HFFc6 (cell line): ENCODE data around the gene RABGAP1L. TPM values are rescaled to one million over a fixed set of nuclear protein-coding genes. Genes with fewer than 3 reads are reported as not detected.
"Not testable (repeated sequence)": the region's sequence is repeated elsewhere in the genome, so short reads cannot be mapped to it uniquely, and the experiment has no call there.

ENCODE experiments used
- DNase-seq: peaks from one replicate; pipeline ENCODE4 v3.0.0-alpha.2; 2018
- H3K27ac Mint-ChIP-seq: 2 replicates; pipeline ENCODE4 v1.8.0; 2020; ENCODE audit warnings: mild to moderate bottlenecking, mixed read lengths
- H3K27me3 Mint-ChIP-seq: 2 replicates; pipeline ENCODE4 v1.8.0; 2021; ENCODE audit warnings: mild to moderate bottlenecking, moderate library complexity, mixed read lengths; ENCODE audit not compliant: insufficient read depth
- H3K36me3 Mint-ChIP-seq: 2 replicates; pipeline ENCODE4 v1.8.0; 2021; ENCODE audit warnings: low read depth, mixed read lengths
- H3K4me1 Mint-ChIP-seq: 2 replicates; pipeline ENCODE4 v1.8.0; 2020; ENCODE audit warnings: low read depth, mixed read lengths
- H3K4me3 Mint-ChIP-seq: 2 replicates; pipeline ENCODE4 v1.8.0; 2020; ENCODE audit warnings: mild to moderate bottlenecking, moderate library complexity, mixed read lengths
- H3K9me3 Mint-ChIP-seq: 2 replicates; pipeline ENCODE4 v1.8.0; 2020; ENCODE audit warnings: mild to moderate bottlenecking, mixed read lengths
- total RNA-seq, 6 experiments: library from RNA; stranded (reverse); fragmentation: NEBNext Ultra II Directional; extraction: Animal tissue kit (Norgen Biotek cat#: 25700); gene quantifications; 2 replicates in 1 of 6; 3 replicates in 5 of 6; pipeline ENCODE4 v1.2.3, GENCODE V29; 2021
- TF ChIP-seq, protein P1 (sequence below): fragments of 200-600 bp; sonication (generic); IDR thresholded peaks from 2 replicates; pipeline ENCODE4 v1.5.0; 2021; ENCODE audit warnings: antibody characterized with exemption, mild to moderate bottlenecking

Gene RABGAP1L
- total RNA-seq, 6 experiments from 2014 or later = 14.5 to 16.9 (median 16.0) TPM

DNA sequence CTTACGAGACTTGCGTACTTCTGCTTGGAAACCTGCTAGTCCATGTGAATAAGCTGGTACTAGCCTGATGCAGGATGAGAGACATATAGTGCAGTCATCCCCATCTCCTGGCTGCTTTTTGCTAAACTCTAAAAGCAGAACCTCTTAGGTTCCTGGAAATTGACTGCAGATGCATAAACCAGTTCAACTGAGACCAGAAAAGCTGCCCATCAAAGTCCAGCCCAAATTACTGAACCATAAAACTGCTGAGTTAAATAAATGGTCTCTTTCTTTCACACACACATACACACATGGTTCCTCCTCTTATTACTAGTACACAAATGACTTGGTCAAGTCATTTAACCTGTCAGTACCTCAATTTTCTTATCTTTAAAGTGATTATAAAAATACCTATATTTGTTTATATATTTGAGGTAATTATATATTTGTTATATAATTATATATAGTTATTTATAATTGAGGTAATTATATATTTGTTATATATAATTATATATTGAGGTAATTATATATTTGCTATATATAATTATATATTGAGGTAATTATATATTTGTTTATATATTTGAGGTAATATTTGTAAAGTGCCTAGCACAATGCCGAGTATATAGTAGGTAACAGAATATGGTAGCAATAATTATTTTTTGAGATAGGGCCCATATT lies 25.2 kb upstream of the RABGAP1L start:
- Mint-ChIP-seq H3K27ac (no peak overlapping the region), H3K4me3 (no peak overlapping the region), H3K9me3 (no peaks in the 10 kb centered on the region), H3K36me3 (no peaks in the 10 kb centered on the region), H3K27me3 (peaks cover 9% of the 10 kb centered on the region), H3K4me1 (peaks cover 6% of the 10 kb centered on the region; the same call in 1 of the 2 replicates)
- no peak for DNase-seq
- TF ChIP-seq, protein P1, sequence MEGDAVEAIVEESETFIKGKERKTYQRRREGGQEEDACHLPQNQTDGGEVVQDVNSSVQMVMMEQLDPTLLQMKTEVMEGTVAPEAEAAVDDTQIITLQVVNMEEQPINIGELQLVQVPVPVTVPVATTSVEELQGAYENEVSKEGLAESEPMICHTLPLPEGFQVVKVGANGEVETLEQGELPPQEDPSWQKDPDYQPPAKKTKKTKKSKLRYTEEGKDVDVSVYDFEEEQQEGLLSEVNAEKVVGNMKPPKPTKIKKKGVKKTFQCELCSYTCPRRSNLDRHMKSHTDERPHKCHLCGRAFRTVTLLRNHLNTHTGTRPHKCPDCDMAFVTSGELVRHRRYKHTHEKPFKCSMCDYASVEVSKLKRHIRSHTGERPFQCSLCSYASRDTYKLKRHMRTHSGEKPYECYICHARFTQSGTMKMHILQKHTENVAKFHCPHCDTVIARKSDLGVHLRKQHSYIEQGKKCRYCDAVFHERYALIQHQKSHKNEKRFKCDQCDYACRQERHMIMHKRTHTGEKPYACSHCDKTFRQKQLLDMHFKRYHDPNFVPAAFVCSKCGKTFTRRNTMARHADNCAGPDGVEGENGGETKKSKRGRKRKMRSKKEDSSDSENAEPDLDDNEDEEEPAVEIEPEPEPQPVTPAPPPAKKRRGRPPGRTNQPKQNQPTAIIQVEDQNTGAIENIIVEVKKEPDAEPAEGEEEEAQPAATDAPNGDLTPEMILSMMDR = no peak

- Mint-ChIP-seq H3K4me3 (no peak overlapping the region), H3K27ac (no peak overlapping the region), H3K9me3 (no peaks in the 10 kb centered on the region), H3K36me3 (no peaks in the 10 kb centered on the region), H3K4me1 (peaks cover 6% of the 10 kb centered on the region; the same call in 1 of the 2 replicates), H3K27me3 (peaks cover 6% of the 10 kb centered on the region)
- TF ChIP-seq, protein P1 = no peak
- DNase-seq = no peak
These were observed 24.1 kb upstream of the RABGAP1L start for GRCh38 chr1:174135211-174135610.

DNA sequence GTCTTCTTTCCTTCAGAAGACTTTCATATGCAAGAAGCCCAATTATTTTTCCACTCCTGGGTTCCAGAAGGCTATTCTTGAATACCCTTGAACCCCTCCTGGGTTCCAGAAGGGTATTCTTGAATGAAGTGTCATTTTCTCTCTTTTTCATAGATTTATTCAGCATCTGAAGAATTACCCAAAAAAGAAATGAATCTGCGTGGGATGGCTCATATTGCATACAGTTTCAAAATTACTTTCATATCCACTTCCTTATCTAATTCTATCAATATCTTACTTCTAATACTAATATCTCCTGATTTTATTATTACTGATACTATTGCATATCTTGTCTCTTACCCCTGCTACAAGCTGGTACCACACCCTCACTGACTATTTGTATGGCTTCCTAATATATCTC lies 22.6 kb upstream of the RABGAP1L start:
- Mint-ChIP-seq H3K27ac (no peak overlapping the region), H3K36me3 (no peaks in the 10 kb centered on the region), H3K4me1 (peaks cover 6% of the 10 kb centered on the region; the same call in 1 of the 2 replicates), H3K4me3 (no peak overlapping the region), H3K27me3 (peaks cover 2% of the 10 kb centered on the region; the same call in 1 of the 2 replicates), H3K9me3 (no peaks in the 10 kb centered on the region)
- TF ChIP-seq, protein P1 = no peak
- DNase-seq = no peak

DNA sequence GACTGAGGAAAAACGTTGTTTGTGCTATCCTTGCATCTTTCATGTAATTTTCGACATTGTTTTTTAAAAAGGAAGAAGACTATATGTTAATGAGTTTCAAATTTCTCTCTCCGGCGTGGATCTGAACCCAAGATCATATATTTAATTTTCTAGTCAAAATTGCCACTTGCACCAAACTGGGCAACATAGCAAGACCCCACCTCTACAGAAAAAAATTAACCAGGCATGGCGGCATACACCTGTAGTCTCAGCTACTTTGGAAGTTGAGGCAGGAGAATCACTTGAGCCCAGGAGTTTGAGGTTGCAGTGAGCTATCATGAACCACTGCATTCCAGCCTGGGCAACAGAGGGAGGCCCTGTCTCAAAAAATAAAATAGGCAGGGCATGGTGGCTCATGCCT lies 16.5 kb upstream of the RABGAP1L start:
- Mint-ChIP-seq H3K4me3 (no peak overlapping the region), H3K27ac (no peak overlapping the region), H3K27me3 (peaks cover 31% of the 10 kb centered on the region), H3K9me3 (peaks cover 12% of the 10 kb centered on the region), H3K4me1 (no peaks in the 10 kb centered on the region), H3K36me3 (peaks cover 8% of the 10 kb centered on the region)
- DNase-seq = no peak
- TF ChIP-seq, protein P1 = no peak

DNA sequence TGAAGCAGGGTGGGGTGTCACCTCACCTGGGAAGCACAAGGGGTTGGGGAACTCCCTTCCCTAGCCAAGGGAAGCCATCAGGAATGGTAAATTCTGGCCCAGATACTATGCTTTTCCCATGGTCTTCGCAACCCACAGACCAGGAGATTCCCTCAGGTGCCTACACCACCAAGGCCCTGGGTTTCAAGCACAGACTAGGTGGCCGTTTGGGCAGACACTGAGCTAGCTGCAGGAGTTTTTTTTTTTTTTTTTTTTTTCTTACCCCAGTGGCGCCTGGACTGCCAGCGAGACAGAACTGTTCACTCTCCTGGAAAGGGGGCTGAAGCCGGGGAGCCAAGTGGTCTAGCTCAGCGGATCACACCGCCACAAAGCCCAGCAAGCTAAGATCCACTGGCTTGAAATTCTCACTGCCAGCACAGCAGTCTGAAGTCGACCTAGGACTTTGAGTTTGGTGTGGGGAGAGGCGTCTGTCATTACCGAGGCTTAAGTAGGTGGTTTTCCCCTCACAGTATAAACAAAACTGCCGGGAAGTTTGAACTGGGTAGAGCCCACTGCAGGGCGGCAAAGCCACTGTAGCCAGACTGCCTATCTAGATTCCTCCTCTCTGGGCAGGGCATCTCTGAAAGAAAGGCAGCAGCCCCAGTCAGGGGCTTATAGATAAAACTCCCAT lies 15.5 kb upstream of the RABGAP1L start:
- H3K9me3 Mint-ChIP-seq = peaks cover 14% of the 10 kb centered on the region
- H3K27ac Mint-ChIP-seq, H3K36me3 Mint-ChIP-seq, DNase-seq, H3K4me1 Mint-ChIP-seq, H3K4me3 Mint-ChIP-seq: not testable (repeated sequence)
- peaks cover 30% of the 10 kb centered on the region for H3K27me3 Mint-ChIP-seq

DNA sequence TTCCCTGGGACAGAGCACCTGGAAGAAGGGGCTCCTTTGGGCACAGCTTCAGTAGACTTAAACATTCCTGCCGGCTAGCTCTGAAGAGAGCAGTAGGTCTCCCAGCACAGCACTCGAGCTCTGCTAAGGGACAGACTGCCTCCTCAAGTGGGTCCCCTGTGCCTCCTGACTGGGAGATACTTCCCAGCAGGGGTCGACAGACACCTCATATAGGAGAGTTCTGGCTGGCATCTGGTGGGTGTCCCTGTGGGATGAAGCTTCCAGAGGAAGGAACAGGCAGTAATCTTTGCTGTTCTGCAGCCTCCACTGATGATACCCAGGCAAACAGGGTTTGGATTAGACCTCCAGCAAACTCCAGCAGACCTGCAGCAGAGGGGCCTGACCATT lies 14.9 kb upstream of the RABGAP1L start:
- Mint-ChIP-seq H3K27me3 (peaks cover 32% of the 10 kb centered on the region), H3K9me3 (peaks cover 17% of the 10 kb centered on the region), H3K36me3 (peaks cover 12% of the 10 kb centered on the region)
- not testable (repeated sequence) for H3K4me1 Mint-ChIP-seq, H3K4me3 Mint-ChIP-seq, H3K27ac Mint-ChIP-seq, DNase-seq
